Spleen (tissue), 7 donors: ENCODE measurements around the gene KRABD2.

ENCODE experiments used
- CTCF ChIP-seq, 11 experiments: fragments of 200-600 bp in 7 of 11; fragments of 450-650 bp in 4 of 11; sonication (generic) in 4 of 11; IDR thresholded peaks in 8 of 11; conservative IDR thresholded peaks in 3 of 11; 1 replicate in 7 of 11; 2 replicates in 4 of 11; pipeline versions ENCODE4 v1.4.0 to v1.8.0; 2016 to 2021; ENCODE audit warnings: antibody characterized with exemption in 11 of 11, inconsistent platforms in 4 of 11, mild to moderate bottlenecking in 1 of 11
- POLR2A ChIP-seq, 3 donors: fragments of 450-650 bp; IDR thresholded peaks; one replicate each; pipeline ENCODE4 v1.5.1; 2017; ENCODE audit warnings: antibody characterized with exemption in 3 of 3, mild to moderate bottlenecking in 1 of 3
- donor health status: DM: no; HTN: no; CAD: no; lungs with moderate emphysema.
- donor health status: DM: no; HTN: no; CAD: no.
- donor health status: DM: no; HTN: no; CAD: no.

DNA sequence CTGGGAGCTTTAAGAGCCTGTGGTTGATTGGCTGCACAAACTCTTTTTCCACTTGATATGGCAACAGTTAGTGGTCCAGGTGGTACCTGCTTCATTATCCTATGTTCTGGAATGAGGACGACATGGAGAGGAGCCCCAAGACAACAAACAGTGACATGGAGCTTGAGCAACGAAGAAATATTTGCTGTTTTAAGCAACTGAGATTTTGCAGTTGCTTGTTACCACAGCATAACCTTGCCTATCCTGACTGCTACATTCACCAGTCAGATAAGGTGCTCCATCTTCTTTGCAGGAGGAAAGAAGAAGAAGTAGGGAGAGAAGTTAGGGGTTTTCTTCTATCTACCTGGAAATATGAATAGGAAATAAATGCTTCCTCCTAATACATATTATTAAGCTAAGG lies 44.4 kb downstream of the KRABD2 start:
- TF ChIP-seq CTCF (IDR thresholded peaks at IDR 0.05 in 8 of 11, conservative IDR thresholded peaks at IDR 0.05 in 3 of 11): no peak
- no peak for TF ChIP-seq POLR2A (IDR thresholded peaks at IDR 0.05)
